ENCODE measurements around the gene LEMD3. TPM values are rescaled to one million over a fixed set of nuclear protein-coding genes. Genes with fewer than 3 reads are reported as not detected.

The LEMD3 gene
- total and polyA plus RNA-seq, 2 of the 8 experiments (the other 6 are each of a cell fraction or from before 2014, with no cell fraction given), result 5.8 to 33.2 TPM

DNA sequence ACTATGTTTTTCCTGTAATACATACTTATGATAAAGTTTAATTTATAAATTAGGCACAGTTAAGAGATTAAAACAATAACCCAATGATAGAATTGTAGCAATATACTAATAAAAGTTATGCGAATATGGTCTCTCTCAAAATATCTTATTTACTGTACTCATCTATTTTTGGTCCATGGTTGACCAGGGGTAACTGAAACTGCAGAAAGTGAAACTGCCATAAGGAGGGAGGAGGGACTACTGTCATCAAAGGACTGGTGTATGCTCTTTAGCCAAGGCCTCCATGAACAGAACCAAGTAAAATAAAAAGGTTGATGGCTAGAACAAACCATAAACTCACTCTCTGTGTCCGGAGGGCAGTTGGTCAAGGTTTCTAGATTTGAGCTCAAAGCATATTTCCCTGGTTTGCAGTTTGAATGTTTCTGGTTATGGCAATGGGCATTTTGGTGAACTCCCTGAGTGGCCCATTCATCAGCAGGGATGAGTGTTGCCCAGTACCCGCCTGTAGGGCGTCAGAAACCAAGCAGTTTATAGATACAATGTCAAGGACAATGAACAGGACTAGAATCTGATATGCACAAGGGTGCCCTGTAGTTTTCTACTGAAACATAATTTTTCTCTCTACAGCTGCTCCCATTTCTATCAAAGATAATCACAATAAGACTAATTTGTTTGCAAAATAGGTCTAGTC is 19.8 kb downstream of the LEMD3 start:
- Histone ChIP-seq H2AK5ac (ENCODE audit: low read depth, low read length) (no peak overlapping the region), H3K4ac (replicated peaks; ENCODE audit: insufficient read length, low read depth, low read length) (no peak overlapping the region), H3K27ac (ENCODE audit: low read depth, low read length) (no peak overlapping the region), H4K8ac (ENCODE audit: extremely low read depth, insufficient read depth, low read length) (no peak overlapping the region), H2BK20ac (ENCODE audit: low read length) (no peak overlapping the region), H3K4me2 (ENCODE audit: insufficient read depth in 1 of 2, low read depth in 2 of 2, low read length in 2 of 2) (no peak overlapping the region), H2BK15ac (ENCODE audit: low read length) (no peak overlapping the region), H3K79me2 (ENCODE audit: control insufficient read depth in 1 of 2, insufficient read depth in 2 of 2, low read length in 2 of 2) (peaks cover 0 to 94% of the 10 kb centered on the region in 2 experiments; a peak in 2 of 4 replicates), H3K14ac (ENCODE audit: insufficient read length) (no peak overlapping the region), H2BK120ac (replicated peaks; ENCODE audit: low read depth, low read length) (no peak overlapping the region), H4K20me1 (replicated peaks in 1 of 2; ENCODE audit: control insufficient read depth in 1 of 2, insufficient read depth in 2 of 2, low read length in 2 of 2) (peaks cover 8 to 10% of the 10 kb centered on the region in 2 experiments), H3K9me3 (ENCODE audit: insufficient read depth in 2 of 2, low read depth in 1 of 2, low read length in 1 of 2) (no peaks in the 10 kb centered on the region), H3K23me2 (ENCODE audit: low read depth, low read length) (no peaks in the 10 kb centered on the region), H3K36me3 (ENCODE audit: control insufficient read depth in 2 of 4, insufficient read depth in 4 of 4, low read length in 3 of 4) (no peaks in the 10 kb centered on the region), H3K23ac (ENCODE audit: insufficient read length) (no peak overlapping the region), H3K56ac (replicated peaks; ENCODE audit: insufficient read length, low read depth, low read length) (no peak overlapping the region), H3K27me3 (replicated peaks in 1 of 4; ENCODE audit: control insufficient read depth in 3 of 4, extremely low read depth in 1 of 4, insufficient read depth in 3 of 4, low read length in 3 of 4) (no peaks in the 10 kb centered on the region), H2BK12ac (ENCODE audit: low read depth, low read length) (no peak overlapping the region), H4K91ac (replicated peaks; ENCODE audit: insufficient read length, low read length) (no peak overlapping the region), H3K18ac (ENCODE audit: extremely low read depth, low read length) (no peak overlapping the region), H3K4me1 (replicated peaks in 1 of 4; ENCODE audit: control insufficient read depth in 3 of 4, insufficient read depth in 4 of 4, low read length in 3 of 4) (no peaks in the 10 kb centered on the region), H3K4me3 (ENCODE audit: extremely low read depth in 1 of 4, insufficient read depth in 2 of 4, low read depth in 3 of 4, low read length in 4 of 4) (no peak overlapping the region), H2AFZ (ENCODE audit: low read length) (no peak overlapping the region), H3K79me1 (ENCODE audit: low read depth, low read length) (no peaks in the 10 kb centered on the region; the same call in 1 of the 2 replicates), H3K9ac (replicated peaks in 1 of 4; ENCODE audit: extremely low read depth in 1 of 4, low read depth in 3 of 4, low read length in 3 of 4) (no peak overlapping the region), H4K5ac (ENCODE audit: insufficient read length, low read depth, low read length) (no peak overlapping the region), H2BK5ac (ENCODE audit: low read depth, low read length) (no peak overlapping the region)
- DNase-seq (ENCODE audit: low read depth in 1 of 2, low spot score in 2 of 2), result no peak
- WGBS, 2 experiments (ENCODE audit: extremely low coverage in 1 of 2, insufficient coverage in 1 of 2, insufficient read length in 1 of 2, insufficient replicate concordance in 2 of 2, low coverage in 1 of 2, low lambda C conversion rate in 2 of 2, missing lambda C conversion rate in 1 of 2), result 86% methylated on average over 4 of the region's 4 CpGs; no CpG with 5 or more reads in 1 of the 2 experiments
- ChIA-PET CTCF (ENCODE audit: partially characterized antibody) (no interaction called here), POLR2A (ENCODE audit: partially characterized antibody) (no interaction called here)
- no peak for FAIRE-seq
- no peak for TF ChIP-seq SRF (IDR thresholded peaks at IDR 0.05; ENCODE audit: low read depth, low read length)
- no peak for TF ChIP-seq KDM5A (IDR thresholded peaks at IDR 0.05; ENCODE audit: low read length)
- TF ChIP-seq, protein P1, sequence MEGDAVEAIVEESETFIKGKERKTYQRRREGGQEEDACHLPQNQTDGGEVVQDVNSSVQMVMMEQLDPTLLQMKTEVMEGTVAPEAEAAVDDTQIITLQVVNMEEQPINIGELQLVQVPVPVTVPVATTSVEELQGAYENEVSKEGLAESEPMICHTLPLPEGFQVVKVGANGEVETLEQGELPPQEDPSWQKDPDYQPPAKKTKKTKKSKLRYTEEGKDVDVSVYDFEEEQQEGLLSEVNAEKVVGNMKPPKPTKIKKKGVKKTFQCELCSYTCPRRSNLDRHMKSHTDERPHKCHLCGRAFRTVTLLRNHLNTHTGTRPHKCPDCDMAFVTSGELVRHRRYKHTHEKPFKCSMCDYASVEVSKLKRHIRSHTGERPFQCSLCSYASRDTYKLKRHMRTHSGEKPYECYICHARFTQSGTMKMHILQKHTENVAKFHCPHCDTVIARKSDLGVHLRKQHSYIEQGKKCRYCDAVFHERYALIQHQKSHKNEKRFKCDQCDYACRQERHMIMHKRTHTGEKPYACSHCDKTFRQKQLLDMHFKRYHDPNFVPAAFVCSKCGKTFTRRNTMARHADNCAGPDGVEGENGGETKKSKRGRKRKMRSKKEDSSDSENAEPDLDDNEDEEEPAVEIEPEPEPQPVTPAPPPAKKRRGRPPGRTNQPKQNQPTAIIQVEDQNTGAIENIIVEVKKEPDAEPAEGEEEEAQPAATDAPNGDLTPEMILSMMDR (IDR thresholded peaks at IDR 0.05; ENCODE audit: control extremely low read depth in 1 of 3, insufficient read depth in 1 of 3, low read depth in 1 of 3, low read length in 3 of 3), result no peak
- no peak for TF ChIP-seq BCL11A (IDR thresholded peaks at IDR 0.05; ENCODE audit: low read depth in 2 of 2, low read length in 2 of 2)
- TF ChIP-seq, protein P2, sequence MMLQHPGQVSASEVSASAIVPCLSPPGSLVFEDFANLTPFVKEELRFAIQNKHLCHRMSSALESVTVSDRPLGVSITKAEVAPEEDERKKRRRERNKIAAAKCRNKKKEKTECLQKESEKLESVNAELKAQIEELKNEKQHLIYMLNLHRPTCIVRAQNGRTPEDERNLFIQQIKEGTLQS (IDR thresholded peaks at IDR 0.05; ENCODE audit: insufficient read depth, low read depth, low read length), result no peak
- no peak for TF ChIP-seq RBBP5 (IDR thresholded peaks at IDR 0.05; ENCODE audit: borderline replicate concordance, low read depth, low read length)
- no peak for TF ChIP-seq NANOG (IDR thresholded peaks at IDR 0.05; ENCODE audit: insufficient read depth, low read depth, low read length, poor library complexity, severe bottlenecking)
- TF ChIP-seq TBP (IDR thresholded peaks at IDR 0.05; ENCODE audit: low read depth, low read length), result no peak
- no peak for TF ChIP-seq BRCA1 (IDR thresholded peaks at IDR 0.05; ENCODE audit: low read depth, low read length)
- no peak for TF ChIP-seq CBX5 (IDR thresholded peaks at IDR 0.05; ENCODE audit: low read depth, low read length)

Measured in H1 (cell line).